Aorta (tissue), 5 donors: ENCODE measurements around the gene CREB5. TPM values are rescaled to one million over a fixed set of nuclear protein-coding genes. Genes with fewer than 3 reads are reported as not detected.
A peak's percentile ranks its signal among the peaks of the same experiment; 100 is the strongest.

Experiments used
- ATAC-seq: fragments of 200-7000 bp; cut with Tn5 transposase; one replicate; pipeline ENCODE4 v1.9.1; 2022; ENCODE audit warnings: moderate library complexity; ENCODE audit not compliant: low FRiP score
- DNase-seq, 2 donors: peaks; one replicate each; pipeline ENCODE4 v3.0.0-alpha.2; 2020
- H3K27ac ChIP-seq, 2 donors: one replicate each; pipeline ENCODE4 v1.5.1; 2013; ENCODE audit warnings: low read length in 2 of 2, mild to moderate bottlenecking in 2 of 2, moderate library complexity in 2 of 2, control low read depth in 1 of 2, inconsistent platforms in 1 of 2, low read depth in 1 of 2
- H3K27me3 ChIP-seq, 2 donors: one replicate each; pipeline ENCODE4 v1.6.1; 2013; ENCODE audit warnings: control low read depth in 1 of 2, low read length in 1 of 2, mild to moderate bottlenecking in 1 of 2, moderate library complexity in 1 of 2; ENCODE audit not compliant: insufficient read depth in 2 of 2, control insufficient read depth in 1 of 2
- H3K36me3 ChIP-seq, 2 donors: one replicate each; pipeline ENCODE4 v1.6.1; 2013; ENCODE audit warnings: control low read depth in 1 of 2, low read length in 1 of 2, mild to moderate bottlenecking in 1 of 2; ENCODE audit not compliant: insufficient read depth in 2 of 2, control insufficient read depth in 1 of 2
- H3K4me1 ChIP-seq, 2 donors: one replicate each; pipeline ENCODE4 v1.6.1; 2013; ENCODE audit warnings: low read length in 2 of 2, control low read depth in 1 of 2, mild to moderate bottlenecking in 1 of 2, moderate library complexity in 1 of 2; ENCODE audit not compliant: insufficient read depth in 2 of 2, control insufficient read depth in 1 of 2
- H3K4me3 ChIP-seq, 2 donors: one replicate each; pipeline ENCODE4 v1.5.1; 2013; ENCODE audit warnings: low read length in 2 of 2, control low read depth in 1 of 2, mild to moderate bottlenecking in 1 of 2
- H3K9me3 ChIP-seq: one replicate; pipeline ENCODE4 v1.6.1; 2013; ENCODE audit warnings: mild to moderate bottlenecking, low read length; ENCODE audit not compliant: control insufficient read depth
- WGBS, 2 donors: extraction: QIAGEN DNeasy Blood & Tissue Kit; methylation state at CpG; one replicate each; pipeline ENCODE4 v1.1.7; 2013; 5-methylcytosine and 5-hydroxymethylcytosine counted together
- intact Hi-C, 2 donors: fragments of 100-400 bp; cut with DNase I; formaldehyde crosslinking; loops; one replicate each; pipeline versions ENCODE4 v1.14.2 to v1.15.0; 2022
- polyA plus RNA-seq, 2 donors: library from polyadenylated mRNA; stranded (reverse); fragments of 200-250 nt; gene quantifications; one replicate each; pipeline ENCODE4 v1.2.3, GENCODE V29; 2013
- total RNA-seq, 2 donors: library from RNA; stranded (reverse); fragmentation: NEBNext Ultra II Directional; extraction: Animal tissue kit (Norgen Biotek cat#: 25700); gene quantifications; one replicate each; pipeline ENCODE4 v1.2.1, GENCODE V29; 2021
- donor health status: healthy with polysubstance abuse.
- donor health status: Bipolar disorder and iron deficiency.
- donor health status: DM: no; HTN: no; CAD: no.
- donor health status: DM: no; HTN: no; CAD: no.
- donor health status: DM: yes; HTN: yes; CAD: no.

Gene CREB5
- total and polyA plus RNA-seq, 4 donors: 2.6 to 57.1 (median 17.9) TPM

DNA sequence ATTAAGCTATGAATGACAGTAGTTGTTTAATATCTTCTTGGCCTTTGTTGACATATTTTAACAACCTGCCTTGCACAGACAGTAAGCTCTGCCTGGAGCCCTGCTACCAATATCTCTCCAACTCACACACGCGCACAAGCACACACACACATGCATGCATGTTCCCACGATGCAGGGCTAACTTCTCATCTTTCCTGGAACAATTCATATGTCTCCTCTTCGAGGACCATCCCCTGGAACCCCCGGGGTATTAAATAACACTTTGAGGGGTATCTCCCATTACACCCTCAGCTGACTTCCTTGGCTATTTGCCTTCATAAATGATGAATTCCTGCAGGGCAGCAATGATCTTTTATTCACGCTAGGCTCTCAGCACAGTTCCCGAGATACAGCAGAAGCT, 287.8 kb downstream of the CREB5 start:
- H3K4me3 ChIP-seq: no peak overlapping the region
- intact Hi-C loops: no loop called here
- H3K9me3 ChIP-seq: no peaks in the 10 kb centered on the region
- H3K4me1 ChIP-seq: peaks cover 2 to 18% of the 10 kb centered on the region in 2 donors
- no peaks in the 10 kb centered on the region for H3K27me3 ChIP-seq
- 12 to 26% methylated on average over 7 of the region's 7 CpGs for WGBS, 2 donors
- H3K36me3 ChIP-seq: no peaks in the 10 kb centered on the region
- ATAC-seq: no peak
- DNase-seq: no peak
- no peak overlapping the region for H3K27ac ChIP-seq

DNA sequence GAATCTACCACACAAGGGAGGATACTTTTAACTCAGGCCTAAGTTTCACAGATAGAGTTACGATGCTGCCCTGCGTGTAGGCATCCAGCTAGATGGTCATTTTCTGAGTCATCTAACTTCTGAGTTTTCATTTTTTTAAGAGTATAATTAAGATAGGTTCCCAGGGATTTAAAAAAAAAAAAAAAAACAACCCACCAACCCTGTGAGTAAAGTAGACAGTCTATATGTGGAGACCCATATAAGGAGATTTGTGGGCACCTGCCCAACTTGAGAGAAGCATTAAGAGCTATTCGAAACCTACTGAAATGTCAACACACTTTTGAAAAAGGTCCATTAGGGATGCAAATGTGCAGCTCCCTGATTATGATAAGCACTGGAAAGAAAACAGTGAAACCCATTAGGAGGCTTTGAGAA, 288.5 kb downstream of the CREB5 start:
- DNase-seq: no peak
- intact Hi-C loops: no loop called here
- Histone ChIP-seq H3K27me3 (no peaks in the 10 kb centered on the region), H3K36me3 (no peaks in the 10 kb centered on the region), H3K4me1 (peaks cover 2 to 18% of the 10 kb centered on the region in 2 donors), H3K9me3 (no peaks in the 10 kb centered on the region), H3K27ac (no peak overlapping the region), H3K4me3 (no peak overlapping the region)
- no peak for ATAC-seq
- 9 to 25% methylated on average over 3 of the region's 3 CpGs for WGBS, 2 donors

DNA sequence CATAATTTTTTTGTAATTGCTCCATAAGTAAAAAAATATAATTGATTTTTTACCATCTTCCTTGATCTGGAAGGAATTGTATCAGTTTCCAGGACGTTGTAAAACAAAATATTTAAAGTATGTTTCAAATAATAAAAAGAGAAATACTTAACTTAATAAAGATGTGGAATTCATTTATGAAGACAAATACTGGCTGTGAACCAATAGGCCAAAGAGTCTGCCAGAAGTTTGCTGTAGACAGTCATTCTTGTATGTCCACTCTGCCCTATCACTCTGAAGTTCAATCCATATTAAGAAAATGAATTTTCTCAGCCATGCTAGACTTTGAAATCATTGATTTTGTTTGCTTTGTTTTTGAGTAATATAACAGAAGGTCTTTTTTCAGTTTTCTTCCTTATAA, 289.4 kb downstream of the CREB5 start:
- intact Hi-C loops: no loop called here
- Histone ChIP-seq H3K4me3 (no peak overlapping the region), H3K36me3 (no peaks in the 10 kb centered on the region), H3K27me3 (no peaks in the 10 kb centered on the region), H3K27ac (no peak overlapping the region), H3K9me3 (no peaks in the 10 kb centered on the region), H3K4me1 (peaks cover 2 to 14% of the 10 kb centered on the region in 2 donors)
- ATAC-seq (no peak), DNase-seq (no peak)
- 2 to 3% methylated on average over 1 of the region's 1 CpG for WGBS, 2 donors

DNA sequence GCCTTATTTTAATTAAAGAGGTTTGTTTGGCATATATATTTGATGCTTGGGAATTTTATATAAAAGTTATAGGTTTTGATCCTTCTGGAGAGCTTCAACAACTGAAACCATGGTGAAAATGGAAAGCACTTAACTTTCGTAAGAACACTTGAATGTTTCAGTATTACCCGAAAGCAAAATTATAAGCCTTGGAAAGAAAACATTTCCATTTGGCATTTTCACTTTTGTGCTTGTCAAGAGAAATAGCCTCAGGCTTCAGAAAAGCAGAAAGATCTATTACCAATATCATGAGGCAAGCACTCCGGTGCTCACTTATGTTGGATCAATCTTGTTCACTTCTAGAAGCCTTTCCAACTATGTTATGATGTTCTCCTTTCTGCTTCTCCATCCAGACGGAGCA, 289.9 kb downstream of the CREB5 start:
- Histone ChIP-seq H3K4me3 (peak overlapping the region in 1 of 2 donors; percentile 34), H3K27ac (peak overlapping the region; percentile 17 to 57), H3K36me3 (no peaks in the 10 kb centered on the region), H3K4me1 (peaks cover 2 to 14% of the 10 kb centered on the region in 2 donors), H3K27me3 (no peaks in the 10 kb centered on the region), H3K9me3 (no peaks in the 10 kb centered on the region)
- DNase-seq (no peak), ATAC-seq (no peak)
- intact Hi-C loops: no loop called here
- 13 to 26% methylated on average over 4 of the region's 4 CpGs for WGBS, 2 donors

DNA sequence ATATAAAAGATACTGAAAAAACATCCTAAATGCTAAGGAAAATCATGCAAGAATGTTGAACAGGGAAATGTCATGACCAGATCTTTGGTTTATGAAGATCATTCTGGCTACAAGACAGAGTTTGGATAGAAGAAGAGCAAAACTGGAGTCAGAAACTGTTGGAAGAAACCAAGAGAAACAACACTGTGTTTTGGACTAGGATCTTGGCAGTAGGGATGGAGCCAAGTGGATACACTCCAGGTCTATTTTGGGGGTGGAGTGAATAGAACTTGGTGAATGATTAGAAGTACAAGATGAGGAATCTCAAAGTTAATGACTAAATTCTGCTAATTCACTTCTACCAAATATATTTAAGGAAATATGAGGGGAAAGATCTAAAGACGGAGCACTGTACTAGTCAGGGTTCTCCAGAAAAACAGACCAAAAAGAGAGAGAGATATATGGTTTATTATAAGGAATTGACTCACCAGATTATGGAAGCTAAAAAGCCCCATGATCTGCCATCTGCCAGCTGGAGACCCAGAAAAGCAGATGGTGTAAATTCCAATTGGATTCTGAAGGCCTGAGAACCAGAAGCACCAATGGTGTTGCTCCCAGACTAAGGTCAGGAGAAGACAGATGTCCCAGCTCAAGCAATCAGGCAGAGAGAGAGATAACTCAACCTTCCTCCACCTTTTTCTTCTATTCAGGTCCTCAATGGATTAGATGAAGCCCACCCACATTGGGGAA, 290.9 kb downstream of the CREB5 start:
- DNase-seq: no peak
- Histone ChIP-seq H3K4me3 (no peak overlapping the region), H3K9me3 (no peaks in the 10 kb centered on the region), H3K4me1 (peaks cover 2 to 14% of the 10 kb centered on the region in 2 donors), H3K27ac (peak overlapping the region in 1 of 2 donors; percentile 57), H3K27me3 (no peaks in the 10 kb centered on the region), H3K36me3 (no peaks in the 10 kb centered on the region)
- intact Hi-C loops: no loop called here
- WGBS, 2 donors: 10 to 18% methylated on average over 1 of the region's 1 CpG
- peak; percentile 55 for ATAC-seq

DNA sequence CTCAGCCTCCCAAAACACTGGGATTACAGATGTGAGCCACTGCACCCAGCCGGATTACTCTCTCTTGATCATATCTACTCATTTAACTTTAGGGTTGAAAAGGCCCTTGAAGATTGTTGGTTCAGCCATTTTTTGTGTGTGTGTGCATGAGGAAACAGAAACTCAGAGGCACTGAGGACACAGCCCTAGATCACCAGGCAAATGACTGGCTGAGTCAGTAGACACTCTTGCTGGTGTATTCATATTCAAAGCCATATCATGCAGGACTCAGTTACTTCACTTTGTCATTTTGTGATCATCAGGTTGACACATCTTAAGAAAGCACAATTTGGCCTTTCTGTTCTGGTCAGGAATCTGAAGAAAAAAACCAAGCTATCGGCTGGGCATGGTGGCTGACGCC, 292.4 kb downstream of the CREB5 start:
- WGBS, 2 donors: 97 to 98% methylated on average over 3 of the region's 3 CpGs
- DNase-seq: no peak
- H3K4me1 ChIP-seq: peaks cover 2 to 14% of the 10 kb centered on the region in 2 donors

DNA sequence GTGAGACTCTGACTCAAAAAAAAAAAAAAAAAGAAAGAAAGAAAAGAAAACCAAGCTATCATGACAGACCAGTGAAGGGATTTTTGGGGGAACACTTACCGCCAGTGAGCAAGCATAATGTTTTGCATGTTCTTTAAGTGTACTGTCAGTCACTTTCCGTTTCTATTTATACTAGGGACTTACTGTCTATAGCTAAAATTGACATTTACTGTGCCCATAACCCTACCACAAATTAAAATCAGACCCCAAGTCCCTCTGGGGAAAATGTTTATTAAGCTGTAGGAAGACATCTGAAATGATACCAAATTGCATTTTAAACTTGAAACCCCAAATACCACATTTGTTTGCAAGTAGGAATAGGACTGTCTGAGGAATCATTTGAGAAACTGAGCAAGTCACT, 293.0 kb downstream of the CREB5 start:
- intact Hi-C loops: no loop called here
- Histone ChIP-seq H3K27ac (no peak overlapping the region), H3K36me3 (no peaks in the 10 kb centered on the region), H3K4me1 (peaks cover 2 to 14% of the 10 kb centered on the region in 2 donors), H3K4me3 (no peak overlapping the region), H3K27me3 (no peaks in the 10 kb centered on the region), H3K9me3 (no peaks in the 10 kb centered on the region)
- ATAC-seq (no peak), DNase-seq (no peak)
- 92 to 95% methylated on average over 2 of the region's 2 CpGs for WGBS, 2 donors

More for the DNA sequence above, 292.4 kb downstream of the CREB5 start:
- no peaks in the 10 kb centered on the region for H3K9me3 ChIP-seq
- no peak overlapping the region for H3K27ac ChIP-seq
- ATAC-seq: no peak
- H3K27me3 ChIP-seq: no peaks in the 10 kb centered on the region
- no peaks in the 10 kb centered on the region for H3K36me3 ChIP-seq
- no peak overlapping the region for H3K4me3 ChIP-seq
- intact Hi-C loops: no loop called here

DNA sequence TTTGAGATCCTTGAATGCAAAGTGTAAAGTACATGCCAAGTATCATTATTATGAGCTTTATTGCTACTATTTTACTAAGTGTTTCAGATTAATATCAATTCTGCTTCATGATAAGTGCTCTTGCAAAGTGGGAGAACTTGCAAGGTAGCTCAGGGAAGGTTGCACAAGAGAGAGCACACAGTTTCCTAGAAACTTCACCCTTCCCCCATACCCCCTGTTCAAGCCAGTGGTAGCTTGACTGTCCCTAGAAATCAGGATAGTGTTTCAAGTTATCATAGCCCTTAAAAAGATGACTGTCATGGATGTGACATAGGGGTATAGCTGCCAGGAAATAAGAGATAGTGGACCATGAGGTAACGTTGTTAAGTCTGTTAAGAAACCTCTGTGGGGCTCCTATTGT, 294.3 kb downstream of the CREB5 start:
- H3K27ac ChIP-seq: no peak overlapping the region
- no peaks in the 10 kb centered on the region for H3K36me3 ChIP-seq
- no peak for DNase-seq
- H3K27me3 ChIP-seq: no peaks in the 10 kb centered on the region
- no peak overlapping the region for H3K4me3 ChIP-seq
- H3K9me3 ChIP-seq: no peaks in the 10 kb centered on the region
- ATAC-seq: no peak
- intact Hi-C loops: no loop called here
- H3K4me1 ChIP-seq: peaks cover 2 to 14% of the 10 kb centered on the region in 2 donors
- WGBS, 2 donors: 63 to 80% methylated on average over 1 of the region's 1 CpG

DNA sequence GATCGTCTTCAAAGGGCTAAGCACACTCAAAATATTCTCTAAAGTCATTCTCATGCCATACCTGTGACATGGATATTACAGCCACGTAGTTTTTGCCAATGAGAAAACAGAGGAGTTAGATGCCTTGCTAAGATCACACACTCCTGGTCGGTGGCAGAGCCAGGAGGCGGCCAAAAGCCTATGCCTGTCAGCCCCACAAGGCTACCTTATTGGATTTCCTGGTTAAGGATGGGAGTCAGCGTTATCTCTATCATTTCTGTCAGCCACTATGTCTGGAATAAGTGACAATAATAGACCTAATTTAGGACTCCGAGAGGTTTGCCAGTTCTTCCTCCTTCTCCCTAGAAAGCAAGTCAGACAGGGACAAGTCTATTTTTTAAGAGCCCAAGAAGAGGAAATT, 295.0 kb downstream of the CREB5 start:
- peaks cover 2 to 14% of the 10 kb centered on the region in 2 donors for H3K4me1 ChIP-seq
- no peak for ATAC-seq
- no peak overlapping the region for H3K27ac ChIP-seq
- H3K4me3 ChIP-seq: no peak overlapping the region
- no peaks in the 10 kb centered on the region for H3K27me3 ChIP-seq
- H3K9me3 ChIP-seq: no peaks in the 10 kb centered on the region
- DNase-seq: no peak
- no peaks in the 10 kb centered on the region for H3K36me3 ChIP-seq
- intact Hi-C loops: no loop called here
- WGBS, 2 donors: 63 to 77% methylated on average over 6 of the region's 6 CpGs
